Astrocyte (in vitro differentiated cells and primary cell): ENCODE results near the gene MRPL40. TPM values are rescaled to one million over a fixed set of nuclear protein-coding genes. Genes with fewer than 3 reads are reported as not detected.

ENCODE experiments used
- DNase-seq: peaks from one replicate; pipeline ENCODE4 v3.0.0-alpha.2; 2010; ENCODE audit warnings: low read depth
- FAIRE-seq: peaks from 2 replicates; lab custom pipeline; 2011; peaks lifted over from hg19 to GRCh38; lab: Jason Lieb, UNC
- H2AFZ ChIP-seq: 2 replicates; pipeline ENCODE4 v1.6.0; 2012; ENCODE audit warnings: low read depth, low read length, inconsistent platforms
- H3K27ac ChIP-seq: 2 replicates; pipeline ENCODE4 v1.5.1; 2011; ENCODE audit warnings: low read depth, low read length, inconsistent platforms
- H3K27me3 ChIP-seq: 2 replicates; pipeline ENCODE4 v1.6.0; 2011; ENCODE audit warnings: low read length, inconsistent platforms; ENCODE audit not compliant: insufficient read depth
- H3K36me3 ChIP-seq: 2 replicates; pipeline ENCODE4 v1.5.1; 2011; ENCODE audit warnings: low read length, inconsistent platforms; ENCODE audit not compliant: insufficient read depth
- H3K4me1 ChIP-seq: 2 replicates; pipeline ENCODE4 v1.5.1; 2011; ENCODE audit warnings: low read length, inconsistent platforms; ENCODE audit not compliant: insufficient read depth
- H3K4me2 ChIP-seq: 2 replicates; pipeline ENCODE4 v1.6.0; 2012; ENCODE audit warnings: low read length, inconsistent platforms
- H3K4me3 ChIP-seq: 2 replicates; pipeline ENCODE4 v1.5.1; 2011; ENCODE audit warnings: low read depth, mild to moderate bottlenecking, low read length, inconsistent platforms; ENCODE audit not compliant: insufficient read depth
- H3K79me2 ChIP-seq: 2 replicates; pipeline ENCODE4 v1.6.0; 2012; ENCODE audit warnings: mild to moderate bottlenecking, low read length, inconsistent platforms; ENCODE audit not compliant: insufficient read depth
- H3K9ac ChIP-seq: 2 replicates; pipeline ENCODE4 v1.6.0; 2012; ENCODE audit warnings: mild to moderate bottlenecking, low read length, inconsistent platforms
- H3K9me3 ChIP-seq: 2 replicates; pipeline ENCODE4 v1.5.1; 2012; ENCODE audit warnings: low read depth, mild to moderate bottlenecking, low read length, inconsistent platforms; ENCODE audit not compliant: insufficient read depth
- H4K20me1 ChIP-seq: 2 replicates; pipeline ENCODE4 v1.6.0; 2012; ENCODE audit warnings: low read length, inconsistent platforms; ENCODE audit not compliant: insufficient read depth
- H3K27ac Mint-ChIP-seq: one replicate; pipeline ENCODE4 v1.8.0; 2021; ENCODE audit warnings: mild to moderate bottlenecking, mixed read lengths; ENCODE audit not compliant: unreplicated experiment
- H3K27me3 Mint-ChIP-seq: one replicate; pipeline ENCODE4 v1.8.0; 2021; ENCODE audit warnings: low read depth, mixed read lengths; ENCODE audit not compliant: unreplicated experiment
- H3K36me3 Mint-ChIP-seq: one replicate; pipeline ENCODE4 v1.8.0; 2021; ENCODE audit warnings: low read depth, mixed read lengths; ENCODE audit not compliant: unreplicated experiment
- H3K4me1 Mint-ChIP-seq: one replicate; pipeline ENCODE4 v1.8.0; 2021; ENCODE audit warnings: low read depth, mixed read lengths; ENCODE audit not compliant: unreplicated experiment
- H3K4me3 Mint-ChIP-seq: one replicate; pipeline ENCODE4 v1.8.0; 2021; ENCODE audit warnings: mild to moderate bottlenecking, moderate library complexity, mixed read lengths; ENCODE audit not compliant: unreplicated experiment
- H3K9me3 Mint-ChIP-seq: one replicate; pipeline ENCODE4 v1.8.0; 2021; ENCODE audit warnings: mild to moderate bottlenecking, mixed read lengths; ENCODE audit not compliant: unreplicated experiment
- CTCF ChIP-seq: IDR thresholded peaks from 2 replicates; pipeline ENCODE4 v1.5.1; 2011; ENCODE audit warnings: low read depth, mild to moderate bottlenecking, inconsistent platforms, low read length, moderate library complexity; ENCODE audit not compliant: insufficient read depth
- EZH2 ChIP-seq: IDR thresholded peaks from 2 replicates; pipeline ENCODE4 v1.6.1; 2012; ENCODE audit warnings: mild to moderate bottlenecking, low read length, inconsistent platforms; ENCODE audit not compliant: insufficient read depth
- total RNA-seq: library from RNA; stranded (reverse); gene quantifications from 2 replicates; pipeline ENCODE4 v1.2.1, GENCODE V29; 2021

Gene MRPL40
- total RNA-seq, 1 donor from 2014 or later = 34.7 TPM

- peaks cover 10% of the 10 kb centered on the region for H3K4me1 Mint-ChIP-seq
- H3K36me3 Mint-ChIP-seq = no peaks in the 10 kb centered on the region
- no peaks in the 10 kb centered on the region for H3K27me3 Mint-ChIP-seq
- H4K20me1 ChIP-seq = peaks cover 24% of the 10 kb centered on the region
- no peaks in the 10 kb centered on the region for H3K27me3 ChIP-seq
- no peak for DNase-seq
- H3K9me3 Mint-ChIP-seq = no peaks in the 10 kb centered on the region
- no peak overlapping the region for H2AFZ ChIP-seq
- H3K4me1 ChIP-seq = peaks cover 7% of the 10 kb centered on the region
- H3K27ac ChIP-seq = no peak overlapping the region
- H3K9ac ChIP-seq = peak overlapping the region; percentile 94
- H3K4me3 Mint-ChIP-seq = peak overlapping the region; percentile 92
- peak overlapping the region; percentile 92 for H3K4me3 ChIP-seq
- H3K79me2 ChIP-seq = peaks cover 41% of the 10 kb centered on the region
- peaks cover 4% of the 10 kb centered on the region for H3K36me3 ChIP-seq
- H3K27ac Mint-ChIP-seq = peak overlapping the region; percentile 63
- FAIRE-seq = no peak
- H3K4me2 ChIP-seq = peak overlapping the region; percentile 90
- no peaks in the 10 kb centered on the region for H3K9me3 ChIP-seq
- TF ChIP-seq CTCF (no peak), EZH2 (no peak)
Measured at GRCh38 chr22:19480789-19481188, 48.4 kb downstream of the MRPL40 start.

DNA sequence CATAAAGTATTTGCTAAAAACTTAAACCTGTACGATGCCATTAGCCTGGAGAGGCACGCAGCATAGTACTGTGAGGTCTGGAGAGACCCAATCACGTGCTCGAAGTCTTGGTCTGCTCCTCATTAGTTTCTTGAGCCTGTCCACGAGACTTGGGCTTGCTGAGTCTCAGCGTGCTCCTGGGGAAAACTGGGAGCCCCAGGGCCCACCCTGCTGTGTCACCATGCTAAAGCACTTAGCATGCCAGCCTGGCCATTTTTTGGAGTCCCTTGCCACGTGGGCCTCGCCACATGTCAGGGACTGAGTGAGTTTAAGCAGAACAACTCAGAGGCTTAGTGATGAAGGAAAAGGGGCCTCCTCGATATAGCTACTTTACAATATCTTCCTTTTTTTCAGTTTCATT lies 50.0 kb downstream of the MRPL40 start:
- H3K4me3 Mint-ChIP-seq = no peak overlapping the region
- H3K36me3 Mint-ChIP-seq = no peaks in the 10 kb centered on the region

More for the DNA sequence above, 50.0 kb downstream of the MRPL40 start:
- peaks cover 14% of the 10 kb centered on the region for H4K20me1 ChIP-seq
- FAIRE-seq = no peak
- no peak overlapping the region for H2AFZ ChIP-seq
- Mint-ChIP-seq H3K27me3 (no peaks in the 10 kb centered on the region), H3K27ac (no peak overlapping the region), H3K4me1 (peaks cover 3% of the 10 kb centered on the region), H3K9me3 (no peaks in the 10 kb centered on the region)
- peaks cover 7% of the 10 kb centered on the region for H3K4me1 ChIP-seq
- no peak for DNase-seq
- TF ChIP-seq CTCF (no peak), EZH2 (no peak)
- no peak overlapping the region for H3K4me2 ChIP-seq
- no peaks in the 10 kb centered on the region for H3K36me3 ChIP-seq
- peaks cover 28% of the 10 kb centered on the region for H3K79me2 ChIP-seq
- H3K27ac ChIP-seq = no peak overlapping the region
- no peaks in the 10 kb centered on the region for H3K27me3 ChIP-seq
- no peak overlapping the region for H3K4me3 ChIP-seq
- no peak overlapping the region for H3K9ac ChIP-seq
- no peaks in the 10 kb centered on the region for H3K9me3 ChIP-seq
